B cell (primary cell): ENCODE measurements around the gene UBE2O. TPM values are rescaled to one million over a fixed set of nuclear protein-coding genes. Genes with fewer than 3 reads are reported as not detected.

Experiments used
- ATAC-seq: fragments of 200-7000 bp; cut with Tn5 transposase; one replicate; pipeline ENCODE4 v1.10.0; 2021; ENCODE audit warnings: low read depth, mild to moderate bottlenecking, moderate number of reproducible peaks, moderate library complexity
- CTCF ChIA-PET: fragments of 350-600 bp; sonication (Branson Sonifier 250); formaldehyde crosslinking; loops from one replicate; lab custom pipeline; 2021; ENCODE audit warnings: antibody characterized with exemption, inconsistent platforms; lab: Charles Lee
- POLR2A ChIA-PET: fragments of 350-600 bp; sonication (Branson Sonifier 250); formaldehyde crosslinking; loops from one replicate; lab custom pipeline; 2021; ENCODE audit warnings: antibody characterized with exemption; lab: Charles Lee
- DNase-seq: peaks from one replicate; pipeline ENCODE4 v3.0.0; 2013
- H2AFZ ChIP-seq: 2 replicates; pipeline ENCODE4 v1.6.1; 2012; ENCODE audit warnings: mild to moderate bottlenecking, low read depth, low read length; ENCODE audit not compliant: insufficient read depth, poor library complexity, severe bottlenecking
- H3K27ac ChIP-seq, 2 donors: 1 replicate in 1 of 2; 2 replicates in 1 of 2; pipeline ENCODE4 v1.5.1; 2012 to 2013; ENCODE audit warnings: low read length in 2 of 2, mild to moderate bottlenecking in 2 of 2, moderate library complexity in 1 of 2
- H3K27me3 ChIP-seq, 4 experiments: fragments of 200-600 bp in 1 of 4; sonication (generic) in 1 of 4; replicated peaks in 1 of 4; 1 replicate in 2 of 4; 2 replicates in 2 of 4; pipeline versions ENCODE4 v1.6.1 to v1.7.0; 2013 to 2016; ENCODE audit warnings: low read length in 3 of 4, mild to moderate bottlenecking in 2 of 4, mixed read lengths in 1 of 4, moderate library complexity in 1 of 4; ENCODE audit not compliant: insufficient read depth in 4 of 4, control insufficient read depth in 3 of 4; ENCODE audit errors: control extremely low read depth in 1 of 4
- H3K36me3 ChIP-seq, 2 experiments: replicated peaks in 1 of 2; 1 replicate in 1 of 2; 2 replicates in 1 of 2; pipeline versions ENCODE4 v1.6.1 to v1.7.1; 2013; ENCODE audit warnings: low read length in 1 of 2; ENCODE audit not compliant: insufficient read depth in 2 of 2, control insufficient read depth in 1 of 2; ENCODE audit errors: control extremely low read depth in 1 of 2, extremely low read depth in 1 of 2
- H3K4me1 ChIP-seq, 2 donors: fragments of 200-600 bp in 1 of 2; sonication (generic) in 1 of 2; 1 replicate in 1 of 2; 2 replicates in 1 of 2; pipeline versions ENCODE4 v1.5.1 to v1.6.1; 2013 to 2017; ENCODE audit warnings: low read length in 2 of 2; ENCODE audit not compliant: control insufficient read depth in 2 of 2, insufficient read depth in 2 of 2
- H3K4me2 ChIP-seq: replicated peaks from 2 replicates; pipeline ENCODE3; 2012; ENCODE audit warnings: mild to moderate bottlenecking, low read depth, low read length; ENCODE audit not compliant: poor library complexity, severe bottlenecking
- H3K4me3 ChIP-seq, 5 experiments: fragments of 200-600 bp in 1 of 5; sonication (generic) in 1 of 5; 1 replicate in 3 of 5; 2 replicates in 2 of 5; pipeline versions ENCODE4 v1.5.1 to v1.7.0; 2011 to 2016; ENCODE audit warnings: low read length in 4 of 5, mild to moderate bottlenecking in 4 of 5, low read depth in 2 of 5, control low read depth in 1 of 5, moderate library complexity in 1 of 5; ENCODE audit not compliant: insufficient read depth in 1 of 5; ENCODE audit errors: control extremely low read depth in 1 of 5, extremely low read depth in 1 of 5
- H3K79me2 ChIP-seq: fragments of 200-600 bp; sonication (generic); one replicate; pipeline ENCODE4 v1.6.0; 2016; ENCODE audit warnings: low read length; ENCODE audit not compliant: control insufficient read depth, insufficient read depth
- H3K9ac ChIP-seq: fragments of 200-600 bp; sonication (generic); 2 replicates; pipeline ENCODE4 v1.6.1; 2017; ENCODE audit warnings: mild to moderate bottlenecking, low read length, moderate library complexity
- H3K9me3 ChIP-seq, 3 donors: one replicate each; pipeline versions ENCODE4 v1.6.1 to v1.7.1; 2013; ENCODE audit warnings: low read length in 2 of 3; ENCODE audit not compliant: control insufficient read depth in 2 of 3, insufficient read depth in 1 of 3; ENCODE audit errors: control extremely low read depth in 1 of 3
- H4K20me1 ChIP-seq: 2 replicates; pipeline ENCODE4 v1.6.0; 2012; ENCODE audit warnings: mild to moderate bottlenecking, low read length; ENCODE audit not compliant: insufficient read depth, control insufficient read depth, poor library complexity, severe bottlenecking
- H3K27ac Mint-ChIP-seq: one replicate; pipeline ENCODE4 v1.8.0; 2021; ENCODE audit warnings: mixed read lengths
- H3K27me3 Mint-ChIP-seq: one replicate; pipeline ENCODE4 v1.8.0; 2021; ENCODE audit warnings: mixed read lengths
- H3K4me1 Mint-ChIP-seq: one replicate; pipeline ENCODE4 v1.8.0; 2021; ENCODE audit warnings: mixed read lengths
- H3K4me3 Mint-ChIP-seq: one replicate; pipeline ENCODE4 v1.8.0; 2021; ENCODE audit warnings: mixed read lengths
- H3K9me3 Mint-ChIP-seq: one replicate; pipeline ENCODE4 v1.8.0; 2022; ENCODE audit warnings: mixed read lengths; ENCODE audit not compliant: insufficient read depth
- EZH2 ChIP-seq: IDR thresholded peaks from 2 replicates; pipeline ENCODE4 v1.6.1; 2012; ENCODE audit warnings: borderline replicate concordance, low read depth, mild to moderate bottlenecking, moderate library complexity, low read length; ENCODE audit not compliant: insufficient read depth, poor library complexity, severe bottlenecking
- WGBS: methylation state at CpG from one replicate; pipeline ENCODE4 v1.1.5; 2013; ENCODE audit warnings: missing lambda C conversion rate; ENCODE audit not compliant: insufficient coverage; 5-methylcytosine and 5-hydroxymethylcytosine counted together
- intact Hi-C: fragments of 100-400 bp; cut with micrococcal nuclease; formaldehyde crosslinking; loops from one replicate; pipeline ENCODE4 v1.10.0; 2022
- polyA plus RNA-seq: library from polyadenylated mRNA; depleted of rRNA; stranded (reverse); fragments of >200 nt; gene quantifications from 2 replicates; pipeline ENCODE4 v1.2.3, GENCODE V29; 2012
- total RNA-seq, 2 donors: library from RNA; stranded (reverse); fragments of 120-200 nt in 1 of 2; gene quantifications; 1 replicate in 1 of 2; 2 replicates in 1 of 2; pipeline versions ENCODE4 v1.2.3 to v1.2.4, GENCODE V29; 2013 to 2022
- TF ChIP-seq, protein P1 (sequence below): fragments of 200-600 bp; IDR thresholded peaks from one replicate; pipeline ENCODE4 v1.8.0; 2022; ENCODE audit warnings: antibody characterized with exemption, mild to moderate bottlenecking

UBE2O gene
- total and polyA plus RNA-seq, 2 donors (not counting 1 experiment from before 2014, with no cell fraction given) = 41.3 to 54.0 TPM

DNA sequence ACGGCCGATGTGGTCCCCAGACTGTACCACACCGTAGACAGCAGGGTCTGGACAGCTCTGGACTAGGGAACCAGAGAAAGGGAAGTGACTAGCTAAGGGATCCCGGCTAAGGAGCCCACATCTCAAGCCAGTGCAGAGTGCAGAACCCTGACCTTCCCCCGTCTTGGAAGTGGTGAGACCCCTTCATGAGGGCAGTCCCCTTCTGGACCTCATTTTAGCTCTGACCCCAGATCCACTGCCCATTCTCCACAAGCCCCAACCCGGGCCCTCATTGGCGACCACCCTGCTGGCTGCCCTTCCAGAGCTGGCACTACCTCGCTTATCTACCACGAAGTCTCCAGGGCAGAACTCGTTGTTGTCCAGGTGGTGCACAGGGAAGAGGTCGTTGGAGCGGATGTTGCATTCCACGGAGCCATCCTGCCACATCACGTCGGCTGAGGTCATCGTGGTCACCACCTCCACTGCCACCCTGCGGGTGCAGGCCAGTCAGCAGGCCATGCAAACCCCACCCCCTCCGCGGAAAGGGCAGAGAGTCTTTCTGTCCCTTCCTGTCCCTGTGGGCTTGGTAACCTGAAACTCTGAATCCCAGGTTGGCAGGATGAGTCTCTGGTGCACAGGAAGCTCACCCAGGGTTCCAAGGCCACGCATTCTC, 54.3 kb downstream of the UBE2O start:
- Mint-ChIP-seq H3K27me3 (no peaks in the 10 kb centered on the region), H3K9me3 (no peaks in the 10 kb centered on the region), H3K4me1 (no peaks in the 10 kb centered on the region), H3K27ac (no peak overlapping the region), H3K4me3 (no peak overlapping the region)
- Histone ChIP-seq H3K27me3 (no peaks in the 10 kb centered on the region), H3K27ac (no peak overlapping the region), H3K36me3 (peaks cover 0 to 92% of the 10 kb centered on the region in 2 experiments), H2AFZ (no peak overlapping the region), H3K9me3 (no peaks in the 10 kb centered on the region), H4K20me1 (peaks cover 30% of the 10 kb centered on the region), H3K4me2 (no peak overlapping the region), H3K9ac (no peak overlapping the region), H3K4me3 (no peak overlapping the region), H3K4me1 (no peaks in the 10 kb centered on the region), H3K79me2 (peaks cover 38% of the 10 kb centered on the region)
- ChIA-PET POLR2A (interaction anchor here (1.2 to 1.4 kb wide), 2 partner anchors 13 to 45 kb away, joined by 6 read pairs; partner anchors contain the start of gene PRPSAP1), CTCF (interaction anchor here (0.6 to 6.3 kb wide), 49 partner anchors 9 to 394 kb away, joined by 3 to 119 read pairs (median 5); partner anchors contain the start of genes AANAT, PRPSAP1 and SPHK1)
- intact Hi-C loops = no loop called here
- 92% methylated on average over 20 of the region's 20 CpGs for WGBS
- ATAC-seq (no peak), DNase-seq (no peak)
- no peak for TF ChIP-seq EZH2
- TF ChIP-seq, protein P1, sequence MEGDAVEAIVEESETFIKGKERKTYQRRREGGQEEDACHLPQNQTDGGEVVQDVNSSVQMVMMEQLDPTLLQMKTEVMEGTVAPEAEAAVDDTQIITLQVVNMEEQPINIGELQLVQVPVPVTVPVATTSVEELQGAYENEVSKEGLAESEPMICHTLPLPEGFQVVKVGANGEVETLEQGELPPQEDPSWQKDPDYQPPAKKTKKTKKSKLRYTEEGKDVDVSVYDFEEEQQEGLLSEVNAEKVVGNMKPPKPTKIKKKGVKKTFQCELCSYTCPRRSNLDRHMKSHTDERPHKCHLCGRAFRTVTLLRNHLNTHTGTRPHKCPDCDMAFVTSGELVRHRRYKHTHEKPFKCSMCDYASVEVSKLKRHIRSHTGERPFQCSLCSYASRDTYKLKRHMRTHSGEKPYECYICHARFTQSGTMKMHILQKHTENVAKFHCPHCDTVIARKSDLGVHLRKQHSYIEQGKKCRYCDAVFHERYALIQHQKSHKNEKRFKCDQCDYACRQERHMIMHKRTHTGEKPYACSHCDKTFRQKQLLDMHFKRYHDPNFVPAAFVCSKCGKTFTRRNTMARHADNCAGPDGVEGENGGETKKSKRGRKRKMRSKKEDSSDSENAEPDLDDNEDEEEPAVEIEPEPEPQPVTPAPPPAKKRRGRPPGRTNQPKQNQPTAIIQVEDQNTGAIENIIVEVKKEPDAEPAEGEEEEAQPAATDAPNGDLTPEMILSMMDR = no peak
